Loucy (cell line): ENCODE measurements around the gene MACROD2.

ENCODE experiments used
- H2AFZ ChIP-seq: fragments of 200-600 bp; sonication (generic); 2 replicates; pipeline ENCODE4 v1.6.0; 2016; ENCODE audit warnings: antibody characterized with exemption, mild to moderate bottlenecking, low read length, moderate library complexity
- H3F3A ChIP-seq: fragments of 200-600 bp; 2 replicates; pipeline ENCODE4 v1.6.0; 2016; ENCODE audit warnings: antibody characterized with exemption, low read depth, mild to moderate bottlenecking
- H3K27me3 ChIP-seq: fragments of 200-600 bp; sonication (generic); 2 replicates; pipeline ENCODE4 v1.6.1; 2014; ENCODE audit warnings: low read length, mild to moderate bottlenecking; ENCODE audit not compliant: insufficient read depth, poor library complexity, severe bottlenecking
- H3K36me3 ChIP-seq: fragments of 200-600 bp; sonication (generic); 2 replicates; pipeline ENCODE4 v1.6.1; 2016; ENCODE audit warnings: low read length; ENCODE audit not compliant: insufficient read depth
- H3K4me1 ChIP-seq: fragments of 200-600 bp; sonication (generic); 2 replicates; pipeline ENCODE4 v1.5.1; 2014; ENCODE audit warnings: low read length, mild to moderate bottlenecking; ENCODE audit not compliant: insufficient read depth, poor library complexity, severe bottlenecking
- H3K4me2 ChIP-seq: fragments of 200-600 bp; sonication (generic); 2 replicates; pipeline ENCODE4 v1.6.0; 2014; ENCODE audit warnings: antibody characterized with exemption, low read length, low read depth, mild to moderate bottlenecking; ENCODE audit not compliant: poor library complexity, severe bottlenecking
- H3K4me3 ChIP-seq: fragments of 200-600 bp; sonication (generic); 2 replicates; pipeline ENCODE4 v1.5.1; 2014; ENCODE audit warnings: low read length, mild to moderate bottlenecking, mixed read lengths; ENCODE audit not compliant: poor library complexity, severe bottlenecking
- H3K79me2 ChIP-seq: fragments of 200-600 bp; sonication (generic); 2 replicates; pipeline ENCODE4 v1.6.1; 2014; ENCODE audit warnings: low read length; ENCODE audit not compliant: insufficient read depth
- H3K9ac ChIP-seq: fragments of 200-600 bp; sonication (generic); 2 replicates; pipeline ENCODE4 v1.6.0; 2014; ENCODE audit warnings: mild to moderate bottlenecking, low read depth, low read length, moderate library complexity; ENCODE audit not compliant: poor library complexity, severe bottlenecking
- H3K9me2 ChIP-seq: fragments of 200-600 bp; sonication (generic); replicated peaks from 2 replicates; pipeline ENCODE4 v1.6.1; 2016; ENCODE audit warnings: low read depth, low read length, mixed read lengths
- H3K9me3 ChIP-seq: fragments of 200-600 bp; sonication (generic); 2 replicates; pipeline ENCODE4 v1.6.1; 2014; ENCODE audit warnings: mild to moderate bottlenecking, antibody characterized with exemption, low read length, low read depth; ENCODE audit not compliant: insufficient read depth
- H4K20me1 ChIP-seq: fragments of 200-600 bp; sonication (generic); 2 replicates; pipeline ENCODE4 v1.6.0; 2014; ENCODE audit warnings: antibody characterized with exemption, low read length, mild to moderate bottlenecking; ENCODE audit not compliant: insufficient read depth, poor library complexity, severe bottlenecking
- CTCF ChIP-seq: fragments of 200-600 bp; sonication (generic); conservative IDR thresholded peaks from 2 replicates; pipeline ENCODE4 v1.5.1; 2014; ENCODE audit warnings: mild to moderate bottlenecking, antibody characterized with exemption, low read length
- EZH2phosphoT487 ChIP-seq: fragments of 200-600 bp; IDR thresholded peaks from 2 replicates; pipeline ENCODE4 v1.6.1; 2018; ENCODE audit warnings: antibody characterized with exemption, mild to moderate bottlenecking, moderate library complexity, borderline replicate concordance

Gene MACROD2

GRCh38 chr20:14877301-14878028 is 882.1 kb downstream of the MACROD2 start:
- H3K4me3 ChIP-seq: no peak overlapping the region
- no peak for TF ChIP-seq CTCF
- TF ChIP-seq EZH2phosphoT487: no peak
- no peaks in the 10 kb centered on the region for H3K27me3 ChIP-seq
- H3K9me3 ChIP-seq: no peaks in the 10 kb centered on the region
- H3F3A ChIP-seq: no peaks in the 10 kb centered on the region
- no peaks in the 10 kb centered on the region for H3K4me1 ChIP-seq
- H3K9me2 ChIP-seq: no peaks in the 10 kb centered on the region
- no peak overlapping the region for H2AFZ ChIP-seq
- H3K9ac ChIP-seq: no peak overlapping the region
- H3K79me2 ChIP-seq: no peaks in the 10 kb centered on the region
- H3K36me3 ChIP-seq: no peaks in the 10 kb centered on the region
- no peak overlapping the region for H3K4me2 ChIP-seq
- no peaks in the 10 kb centered on the region for H4K20me1 ChIP-seq

GRCh38 chr20:14878676-14879019 is 883.3 kb downstream of the MACROD2 start:
- no peaks in the 10 kb centered on the region for H3F3A ChIP-seq
- no peaks in the 10 kb centered on the region for H3K27me3 ChIP-seq
- H3K4me2 ChIP-seq: no peak overlapping the region
- no peak overlapping the region for H3K9ac ChIP-seq
- TF ChIP-seq CTCF: no peak
- no peaks in the 10 kb centered on the region for H4K20me1 ChIP-seq
- H3K4me1 ChIP-seq: no peaks in the 10 kb centered on the region
- H3K4me3 ChIP-seq: no peak overlapping the region
- H2AFZ ChIP-seq: no peak overlapping the region
- no peaks in the 10 kb centered on the region for H3K9me3 ChIP-seq
- H3K9me2 ChIP-seq: no peaks in the 10 kb centered on the region
- no peaks in the 10 kb centered on the region for H3K79me2 ChIP-seq
- no peaks in the 10 kb centered on the region for H3K36me3 ChIP-seq

- Histone ChIP-seq H3K27me3 (no peaks in the 10 kb centered on the region), H3K4me2 (no peak overlapping the region), H3K4me3 (no peak overlapping the region), H3K9me2 (no peaks in the 10 kb centered on the region), H3K4me1 (no peaks in the 10 kb centered on the region), H3K36me3 (no peaks in the 10 kb centered on the region), H2AFZ (no peak overlapping the region), H3K9ac (no peak overlapping the region), H4K20me1 (no peaks in the 10 kb centered on the region), H3F3A (no peaks in the 10 kb centered on the region), H3K79me2 (no peaks in the 10 kb centered on the region), H3K9me3 (no peaks in the 10 kb centered on the region)
- no peak for TF ChIP-seq EZH2phosphoT487
- no peak for TF ChIP-seq CTCF
These were observed 883.8 kb downstream of the MACROD2 start for GRCh38 chr20:14879020-14879697.
